Parathyroid adenoma (tissue), 2 donors: ENCODE measurements around the gene STARD3NL.

Experiments used
- H2AFZ ChIP-seq: fragments of 300-600 bp; sonication (generic); one replicate; pipeline ENCODE4 v1.7.0; 2017; ENCODE audit warnings: antibody characterized with exemption, mild to moderate bottlenecking
- H3K27ac ChIP-seq: fragments of 300-600 bp; sonication (generic); one replicate; pipeline ENCODE4 v1.7.0; 2017
- H3K27me3 ChIP-seq: fragments of 300-600 bp; sonication (generic); one replicate; pipeline ENCODE4 v1.7.0; 2017; ENCODE audit warnings: low read length; ENCODE audit not compliant: control insufficient read depth, insufficient read depth
- H3K36me3 ChIP-seq: fragments of 300-600 bp; sonication (generic); one replicate; pipeline ENCODE4 v1.7.0; 2017; ENCODE audit warnings: low read length; ENCODE audit not compliant: control insufficient read depth, insufficient read depth
- H3K4me1 ChIP-seq: fragments of 300-600 bp; sonication (generic); one replicate; pipeline ENCODE4 v1.7.0; 2017; ENCODE audit warnings: control low read depth
- H3K4me2 ChIP-seq: fragments of 300-600 bp; sonication (generic); one replicate; pipeline ENCODE4 v1.7.0; 2017; ENCODE audit warnings: low read length
- H3K4me3 ChIP-seq: fragments of 300-600 bp; sonication (generic); one replicate; pipeline ENCODE4 v1.7.0; 2017; ENCODE audit warnings: low read depth, low read length
- H3K79me2 ChIP-seq: fragments of 300-600 bp; sonication (generic); one replicate; pipeline ENCODE4 v1.7.0; 2017; ENCODE audit warnings: control low read depth
- H3K9ac ChIP-seq: fragments of 300-600 bp; sonication (generic); one replicate; pipeline ENCODE4 v1.7.0; 2017; ENCODE audit warnings: mild to moderate bottlenecking
- H3K9me3 ChIP-seq: fragments of 300-600 bp; sonication (generic); one replicate; pipeline ENCODE4 v1.7.0; 2017; ENCODE audit warnings: low read length; ENCODE audit not compliant: control insufficient read depth
- CTCF ChIP-seq: fragments of 300-600 bp; sonication (generic); IDR thresholded peaks from one replicate; pipeline ENCODE4 v1.7.0; 2017; ENCODE audit warnings: antibody characterized with exemption, mild to moderate bottlenecking
- donor health status: primary hyperparathyroidism.

The STARD3NL gene

GRCh38 chr7:38207843-38208242 lies 29.8 kb downstream of the STARD3NL start:
- TF ChIP-seq CTCF: no peak

DNA sequence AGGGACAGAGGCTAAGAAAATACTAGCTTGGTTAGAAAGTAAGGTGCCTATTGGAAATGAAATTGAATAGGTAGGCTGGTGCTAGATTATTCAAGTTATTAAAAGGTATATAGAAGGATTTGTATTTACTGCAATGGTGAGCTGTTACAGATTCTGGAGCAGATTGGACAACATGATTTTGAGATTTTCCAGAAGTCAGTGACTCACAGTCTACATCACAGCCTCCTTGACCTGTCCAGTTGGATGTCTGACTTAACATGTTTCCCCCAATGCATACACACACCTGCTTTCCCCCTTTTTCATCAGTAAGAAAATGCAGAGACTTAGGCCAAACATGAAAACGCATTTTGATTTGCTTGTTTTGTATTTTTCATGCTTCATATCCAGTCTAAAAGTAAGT lies 33.4 kb downstream of the STARD3NL start:
- no peak for TF ChIP-seq CTCF
- H3K9me3 ChIP-seq: no peaks in the 10 kb centered on the region
- H3K79me2 ChIP-seq: no peaks in the 10 kb centered on the region
- H3K27me3 ChIP-seq: no peaks in the 10 kb centered on the region
- no peaks in the 10 kb centered on the region for H3K36me3 ChIP-seq
- H3K4me1 ChIP-seq: no peaks in the 10 kb centered on the region
- no peak overlapping the region for H3K4me2 ChIP-seq
- H3K9ac ChIP-seq: no peak overlapping the region
- H3K27ac ChIP-seq: no peak overlapping the region
- H2AFZ ChIP-seq: no peak overlapping the region
- H3K4me3 ChIP-seq: no peak overlapping the region

More at GRCh38 chr7:38207843-38208242, 29.8 kb downstream of the STARD3NL start:
- Histone ChIP-seq H3K36me3 (no peaks in the 10 kb centered on the region), H3K4me3 (no peak overlapping the region), H3K27me3 (no peaks in the 10 kb centered on the region), H3K4me1 (no peaks in the 10 kb centered on the region), H3K79me2 (no peaks in the 10 kb centered on the region), H2AFZ (no peak overlapping the region), H3K27ac (no peak overlapping the region), H3K9me3 (no peaks in the 10 kb centered on the region), H3K9ac (no peak overlapping the region), H3K4me2 (no peak overlapping the region)

DNA sequence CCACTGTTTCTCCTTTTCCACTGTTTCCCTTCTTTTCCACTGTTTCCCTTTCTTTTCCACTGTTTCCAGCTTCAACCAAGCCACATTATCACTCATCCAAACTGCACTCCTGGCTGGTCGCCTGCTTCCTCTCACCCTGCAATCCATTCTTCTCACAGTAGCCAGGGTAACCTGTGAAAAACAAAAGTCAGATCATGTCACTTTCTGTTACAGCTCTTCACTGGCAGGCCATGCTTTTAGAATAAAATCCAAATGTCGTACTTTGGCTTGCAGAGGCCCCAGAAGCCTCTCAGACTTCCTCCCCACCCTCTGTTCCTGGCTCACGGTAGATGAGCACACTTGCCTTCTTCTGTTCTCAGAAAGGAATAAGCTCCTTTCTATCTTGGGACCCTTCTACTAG lies 33.9 kb downstream of the STARD3NL start:
- no peaks in the 10 kb centered on the region for H3K36me3 ChIP-seq
- no peaks in the 10 kb centered on the region for H3K27me3 ChIP-seq

GRCh38 chr7:38215115-38215514 lies 37.1 kb downstream of the STARD3NL start:
- no peak overlapping the region for H3K27ac ChIP-seq

More for the DNA sequence above, 33.9 kb downstream of the STARD3NL start:
- no peak overlapping the region for H3K9ac ChIP-seq
- no peak overlapping the region for H3K27ac ChIP-seq
- H3K4me2 ChIP-seq: no peak overlapping the region
- no peak for TF ChIP-seq CTCF
- H3K4me3 ChIP-seq: no peak overlapping the region
- H3K79me2 ChIP-seq: no peaks in the 10 kb centered on the region
- no peak overlapping the region for H2AFZ ChIP-seq
- no peaks in the 10 kb centered on the region for H3K9me3 ChIP-seq
- no peaks in the 10 kb centered on the region for H3K4me1 ChIP-seq

More at GRCh38 chr7:38215115-38215514, 37.1 kb downstream of the STARD3NL start:
- H3K4me2 ChIP-seq: no peak overlapping the region
- no peak overlapping the region for H3K9ac ChIP-seq
- no peaks in the 10 kb centered on the region for H3K36me3 ChIP-seq
- no peaks in the 10 kb centered on the region for H3K79me2 ChIP-seq
- no peak overlapping the region for H3K4me3 ChIP-seq
- no peak for TF ChIP-seq CTCF
- no peaks in the 10 kb centered on the region for H3K4me1 ChIP-seq
- no peaks in the 10 kb centered on the region for H3K9me3 ChIP-seq
- H3K27me3 ChIP-seq: no peaks in the 10 kb centered on the region
- no peak overlapping the region for H2AFZ ChIP-seq
